Measurements from ENCODE around the gene RIIAD1. TPM values are rescaled to one million over a fixed set of nuclear protein-coding genes. Genes with fewer than 3 reads are reported as not detected.

The RIIAD1 gene
- total RNA-seq, 2 donors from 2014 or later: not detected

- Histone ChIP-seq H3K9ac (ENCODE audit: extremely low read depth, low read length, poor library complexity, severe bottlenecking) (no peak overlapping the region), H3K36me3 (ENCODE audit: control insufficient read depth, insufficient read depth, low read length) (peaks cover 30% of the 10 kb centered on the region), H3K27ac (ENCODE audit: low read depth, low read length) (no peak overlapping the region), H3K4me3 (ENCODE audit: low read length) (no peak overlapping the region), H3K27me3 (ENCODE audit: control insufficient read depth, insufficient read depth, low read length, poor library complexity, severe bottlenecking) (no peaks in the 10 kb centered on the region), H3K4me1 (ENCODE audit: control insufficient read depth, insufficient read depth, low read length) (no peaks in the 10 kb centered on the region), H3K9me3 (ENCODE audit: control insufficient read depth, low read length) (no peaks in the 10 kb centered on the region)
- no peak overlapping the region for H3K27ac Mint-ChIP-seq
- peaks cover 21% of the 10 kb centered on the region for H3K36me3 Mint-ChIP-seq (ENCODE audit: low read depth)
- WGBS, 2 experiments (ENCODE audit: insufficient coverage in 1 of 2, insufficient read length in 1 of 2): 68 to 86% methylated on average over 1 of the region's 1 CpG
- H3K4me1 Mint-ChIP-seq: no peaks in the 10 kb centered on the region
- H3K27me3 Mint-ChIP-seq (ENCODE audit: insufficient read depth): peaks cover 3% of the 10 kb centered on the region
- TF ChIP-seq CTCF (conservative IDR thresholded peaks at IDR 0.05): no peak
- H3K9me3 Mint-ChIP-seq: no peaks in the 10 kb centered on the region
- no peak for DNase-seq
- no peak overlapping the region for H3K4me3 Mint-ChIP-seq
Observed at GRCh38 chr1:151756291-151756690, 35.0 kb downstream of the RIIAD1 start.

- no peak overlapping the region for H3K4me3 Mint-ChIP-seq
- no peak overlapping the region for H3K9ac ChIP-seq (ENCODE audit: extremely low read depth, low read length, poor library complexity, severe bottlenecking)
- H3K9me3 Mint-ChIP-seq: no peaks in the 10 kb centered on the region
- no peaks in the 10 kb centered on the region for H3K27me3 ChIP-seq (ENCODE audit: control insufficient read depth, insufficient read depth, low read length, poor library complexity, severe bottlenecking)
- no peaks in the 10 kb centered on the region for H3K4me1 ChIP-seq (ENCODE audit: control insufficient read depth, insufficient read depth, low read length)
- peaks cover 8% of the 10 kb centered on the region for H3K4me1 Mint-ChIP-seq
- peaks cover 40% of the 10 kb centered on the region for H3K36me3 ChIP-seq (ENCODE audit: control insufficient read depth, insufficient read depth, low read length)
- no peaks in the 10 kb centered on the region for H3K27me3 Mint-ChIP-seq (ENCODE audit: insufficient read depth)
- H3K27ac Mint-ChIP-seq: no peak overlapping the region
- H3K9me3 ChIP-seq (ENCODE audit: control insufficient read depth, low read length): no peaks in the 10 kb centered on the region
- no peak for DNase-seq
- peaks cover 32% of the 10 kb centered on the region for H3K36me3 Mint-ChIP-seq (ENCODE audit: low read depth)
- TF ChIP-seq CTCF (conservative IDR thresholded peaks at IDR 0.05): no peak
- no peak overlapping the region for H3K4me3 ChIP-seq (ENCODE audit: low read length)
- H3K27ac ChIP-seq (ENCODE audit: low read depth, low read length): no peak overlapping the region
Observed at GRCh38 chr1:151759241-151759640, 37.9 kb downstream of the RIIAD1 start.

GRCh38 chr1:151760597-151761385 is 39.5 kb downstream of the RIIAD1 start:
- TF ChIP-seq CTCF (conservative IDR thresholded peaks at IDR 0.05): no peak
- H3K4me3 Mint-ChIP-seq: no peak overlapping the region

More at GRCh38 chr1:151760597-151761385, 39.5 kb downstream of the RIIAD1 start:
- Mint-ChIP-seq H3K9me3 (no peaks in the 10 kb centered on the region), H3K36me3 (ENCODE audit: low read depth) (peaks cover 32% of the 10 kb centered on the region), H3K27ac (no peak overlapping the region), H3K4me1 (peaks cover 10% of the 10 kb centered on the region), H3K27me3 (ENCODE audit: insufficient read depth) (no peaks in the 10 kb centered on the region)
- Histone ChIP-seq H3K27ac (ENCODE audit: low read depth, low read length) (no peak overlapping the region), H3K4me1 (ENCODE audit: control insufficient read depth, insufficient read depth, low read length) (no peaks in the 10 kb centered on the region), H3K27me3 (ENCODE audit: control insufficient read depth, insufficient read depth, low read length, poor library complexity, severe bottlenecking) (no peaks in the 10 kb centered on the region), H3K9ac (ENCODE audit: extremely low read depth, low read length, poor library complexity, severe bottlenecking) (no peak overlapping the region), H3K36me3 (ENCODE audit: control insufficient read depth, insufficient read depth, low read length) (peaks cover 40% of the 10 kb centered on the region), H3K4me3 (ENCODE audit: low read length) (no peak overlapping the region), H3K9me3 (ENCODE audit: control insufficient read depth, low read length) (no peaks in the 10 kb centered on the region)
- 77 to 80% methylated on average over 3 to 5 of the region's 7 CpGs for WGBS, 2 experiments (ENCODE audit: insufficient coverage in 1 of 2, insufficient read length in 1 of 2)
- DNase-seq: no peak
